Fibroblast of lung (primary cell): ENCODE results near the gene CD1E. TPM values are rescaled to one million over a fixed set of nuclear protein-coding genes. Genes with fewer than 3 reads are reported as not detected.
"Not testable (repeated sequence)": the region's sequence is repeated elsewhere in the genome, so short reads cannot be mapped to it uniquely, and the experiment has no call there.

Experiments
- DNase-seq, 2 donors: peaks; one replicate each; pipeline versions ENCODE4 v3.0.0 to v3.0.0-alpha.2; 2010; ENCODE audit warnings: low read depth in 2 of 2
- H2AFZ ChIP-seq: 2 replicates; pipeline ENCODE4 v1.5.1; 2012; ENCODE audit warnings: low read length, control low read depth, inconsistent platforms
- H3K27ac ChIP-seq: 2 replicates; pipeline ENCODE4 v1.5.1; 2011; ENCODE audit warnings: low read length, control low read depth; ENCODE audit not compliant: insufficient read depth
- H3K27me3 ChIP-seq: 2 replicates; pipeline ENCODE4 v1.5.1; 2011; ENCODE audit warnings: mild to moderate bottlenecking, low read length; ENCODE audit not compliant: control insufficient read depth, insufficient read depth
- H3K36me3 ChIP-seq: 2 replicates; pipeline ENCODE4 v1.5.1; 2011; ENCODE audit warnings: low read length; ENCODE audit not compliant: control insufficient read depth, insufficient read depth
- H3K4me1 ChIP-seq: 2 replicates; pipeline ENCODE4 v1.5.1; 2011; ENCODE audit warnings: low read length; ENCODE audit not compliant: control insufficient read depth, insufficient read depth; ENCODE audit errors: extremely low read depth
- H3K4me2 ChIP-seq: 2 replicates; pipeline ENCODE4 v1.5.1; 2011; ENCODE audit warnings: low read length, control low read depth; ENCODE audit not compliant: insufficient read depth; ENCODE audit errors: extremely low read depth
- H3K4me3 ChIP-seq, 4 experiments: fragments of 200-600 bp in 1 of 4; sonication (generic) in 1 of 4; replicated peaks in 1 of 4; 2 replicates each; pipeline ENCODE4 v1.5.1; 2011 to 2016; ENCODE audit warnings: low read length in 4 of 4, low read depth in 3 of 4, mild to moderate bottlenecking in 3 of 4, control low read depth in 2 of 4, inconsistent platforms in 1 of 4, mixed read lengths in 1 of 4; ENCODE audit not compliant: insufficient read depth in 1 of 4; ENCODE audit errors: control extremely low read depth in 1 of 4
- H3K79me2 ChIP-seq: 2 replicates; pipeline ENCODE4 v1.5.1; 2012; ENCODE audit warnings: mild to moderate bottlenecking, low read length, inconsistent platforms; ENCODE audit not compliant: control insufficient read depth, insufficient read depth
- H3K9ac ChIP-seq: 2 replicates; pipeline ENCODE4 v1.5.1; 2011; ENCODE audit warnings: mild to moderate bottlenecking, low read length, control low read depth; ENCODE audit not compliant: insufficient read depth
- H3K9me3 ChIP-seq: 2 replicates; pipeline ENCODE4 v1.5.1; 2012; ENCODE audit warnings: low read depth, low read length; ENCODE audit not compliant: control insufficient read depth, insufficient read depth
- H4K20me1 ChIP-seq: 2 replicates; pipeline ENCODE4 v1.5.1; 2011; ENCODE audit warnings: low read length; ENCODE audit not compliant: control insufficient read depth, insufficient read depth; ENCODE audit errors: extremely low read depth
- EZH2 ChIP-seq: IDR thresholded peaks from 2 replicates; pipeline ENCODE4 v1.5.1; 2012; ENCODE audit warnings: low read length, control low read depth, mild to moderate bottlenecking; ENCODE audit errors: missing control alignments
- polyA plus RNA-seq, 2 donors: library from polyadenylated mRNA; depleted of rRNA in 1 of 2; stranded (reverse) in 1 of 2; unstranded in 1 of 2; fragments of >200 nt; gene quantifications; 2 replicates each; pipeline ENCODE4 v1.2.1, GENCODE V29; 2011 to 2012; ENCODE audit warnings: missing spikeins in 1 of 2
- total RNA-seq: library from RNA; depleted of rRNA; stranded (reverse); fragments of >200 nt; gene quantifications from 2 replicates; pipeline ENCODE4 v1.2.1, GENCODE V29; 2014
- TF ChIP-seq, protein P1 (sequence below), 2 donors: IDR thresholded peaks in 1 of 2; conservative IDR thresholded peaks in 1 of 2; 1 replicate in 1 of 2; 2 replicates in 1 of 2; pipeline ENCODE4 v1.5.1; 2011 to 2012; ENCODE audit warnings: low read length in 2 of 2, control low read depth in 1 of 2, inconsistent platforms in 1 of 2, low read depth in 1 of 2, mild to moderate bottlenecking in 1 of 2

Gene CD1E
- total and polyA plus RNA-seq, 2 donors (not counting 1 experiment from before 2014, with no cell fraction given), result not detected

DNA sequence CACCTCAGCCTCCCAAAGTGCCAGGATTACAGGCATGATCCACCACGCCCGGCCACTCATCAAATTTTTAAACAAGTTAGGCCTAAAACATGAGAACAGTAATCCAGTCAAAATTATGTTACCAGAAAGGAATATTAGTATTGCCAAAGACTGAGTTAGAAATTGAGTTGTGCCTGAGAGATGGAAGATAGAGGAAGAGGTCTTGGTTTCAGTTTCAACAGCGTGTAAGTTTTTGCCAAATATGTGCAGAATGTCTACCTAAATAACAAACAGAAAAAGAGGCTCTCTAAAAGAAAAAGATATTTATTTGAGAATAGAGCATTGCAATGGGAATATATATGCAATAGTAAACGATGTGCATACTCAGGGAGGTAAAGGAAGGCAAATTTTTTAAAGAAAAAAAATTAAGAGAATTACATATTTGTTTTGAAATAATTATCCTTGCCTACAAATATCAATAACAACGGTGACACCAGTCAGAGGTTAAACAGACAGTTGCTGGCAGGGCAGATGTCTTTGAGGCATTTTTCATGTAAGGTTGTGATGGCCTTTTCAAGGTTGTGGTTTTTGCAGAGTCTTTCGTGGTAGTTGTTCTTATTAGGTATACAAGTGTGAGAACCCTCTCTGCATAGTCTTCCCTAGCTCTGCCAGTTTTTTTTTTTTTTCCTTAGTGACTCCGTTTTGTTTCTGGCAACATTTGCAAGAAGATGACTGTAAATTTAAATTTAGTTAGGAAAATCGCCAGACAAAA lies 20.1 kb upstream of the CD1E start:
- Histone ChIP-seq H2AFZ (no peak overlapping the region), H3K79me2 (no peaks in the 10 kb centered on the region), H4K20me1 (no peaks in the 10 kb centered on the region), H3K36me3 (no peaks in the 10 kb centered on the region), H3K27me3 (no peaks in the 10 kb centered on the region), H3K9me3 (no peaks in the 10 kb centered on the region), H3K4me3 (no peak overlapping the region), H3K27ac (no peak overlapping the region), H3K9ac (no peak overlapping the region), H3K4me1 (no peaks in the 10 kb centered on the region), H3K4me2 (no peak overlapping the region)
- TF ChIP-seq, protein P1, sequence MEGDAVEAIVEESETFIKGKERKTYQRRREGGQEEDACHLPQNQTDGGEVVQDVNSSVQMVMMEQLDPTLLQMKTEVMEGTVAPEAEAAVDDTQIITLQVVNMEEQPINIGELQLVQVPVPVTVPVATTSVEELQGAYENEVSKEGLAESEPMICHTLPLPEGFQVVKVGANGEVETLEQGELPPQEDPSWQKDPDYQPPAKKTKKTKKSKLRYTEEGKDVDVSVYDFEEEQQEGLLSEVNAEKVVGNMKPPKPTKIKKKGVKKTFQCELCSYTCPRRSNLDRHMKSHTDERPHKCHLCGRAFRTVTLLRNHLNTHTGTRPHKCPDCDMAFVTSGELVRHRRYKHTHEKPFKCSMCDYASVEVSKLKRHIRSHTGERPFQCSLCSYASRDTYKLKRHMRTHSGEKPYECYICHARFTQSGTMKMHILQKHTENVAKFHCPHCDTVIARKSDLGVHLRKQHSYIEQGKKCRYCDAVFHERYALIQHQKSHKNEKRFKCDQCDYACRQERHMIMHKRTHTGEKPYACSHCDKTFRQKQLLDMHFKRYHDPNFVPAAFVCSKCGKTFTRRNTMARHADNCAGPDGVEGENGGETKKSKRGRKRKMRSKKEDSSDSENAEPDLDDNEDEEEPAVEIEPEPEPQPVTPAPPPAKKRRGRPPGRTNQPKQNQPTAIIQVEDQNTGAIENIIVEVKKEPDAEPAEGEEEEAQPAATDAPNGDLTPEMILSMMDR (conservative IDR thresholded peaks at IDR 0.05 in 1 of 2, IDR thresholded peaks at IDR 0.05 in 1 of 2; ENCODE audit: low read depth in 1 of 2, low read length in 2 of 2), result no peak
- no peak for TF ChIP-seq EZH2
- no peak for DNase-seq

DNA sequence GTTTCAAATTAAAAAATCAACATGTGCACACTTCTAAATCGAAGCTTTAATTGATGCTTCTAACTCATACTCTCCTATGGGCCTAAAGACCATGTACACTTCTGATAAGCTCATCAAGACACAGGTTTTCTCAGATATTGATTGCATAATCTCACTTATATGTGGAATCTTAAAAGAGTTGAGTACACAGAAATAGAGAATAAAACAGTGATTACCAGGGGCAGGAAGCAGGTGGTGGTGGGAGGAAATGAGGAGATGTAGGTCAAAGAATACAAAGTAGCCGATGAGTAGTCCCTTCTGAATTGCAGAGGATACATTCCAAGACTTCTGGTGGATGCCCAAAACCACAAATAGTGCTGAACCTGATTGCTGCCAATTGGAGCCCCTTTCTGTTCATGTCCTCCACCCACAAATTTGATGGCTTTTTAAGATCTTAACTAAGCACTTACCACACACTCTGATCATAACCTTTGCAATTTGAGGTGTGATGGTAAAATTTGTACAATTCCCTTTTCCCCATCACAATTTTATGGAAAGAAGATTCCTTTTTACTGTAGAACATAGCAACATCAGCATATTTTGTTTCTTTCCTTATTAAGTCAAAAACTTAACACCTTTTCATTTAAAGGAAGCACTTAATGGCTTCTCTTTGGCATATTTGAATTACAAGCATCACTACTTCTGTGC lies 19.0 kb upstream of the CD1E start:
- DNase-seq, result no peak
- Histone ChIP-seq H3K4me1 (no peaks in the 10 kb centered on the region), H3K9ac (no peak overlapping the region), H4K20me1 (no peaks in the 10 kb centered on the region), H2AFZ (no peak overlapping the region), H3K27me3 (no peaks in the 10 kb centered on the region), H3K36me3 (no peaks in the 10 kb centered on the region), H3K4me3 (no peak overlapping the region), H3K9me3 (no peaks in the 10 kb centered on the region), H3K27ac (no peak overlapping the region), H3K79me2 (no peaks in the 10 kb centered on the region), H3K4me2 (no peak overlapping the region)
- TF ChIP-seq EZH2, result no peak
- TF ChIP-seq, protein P1 (conservative IDR thresholded peaks at IDR 0.05 in 1 of 2, IDR thresholded peaks at IDR 0.05 in 1 of 2; ENCODE audit: low read depth in 1 of 2, low read length in 2 of 2), result no peak

DNA sequence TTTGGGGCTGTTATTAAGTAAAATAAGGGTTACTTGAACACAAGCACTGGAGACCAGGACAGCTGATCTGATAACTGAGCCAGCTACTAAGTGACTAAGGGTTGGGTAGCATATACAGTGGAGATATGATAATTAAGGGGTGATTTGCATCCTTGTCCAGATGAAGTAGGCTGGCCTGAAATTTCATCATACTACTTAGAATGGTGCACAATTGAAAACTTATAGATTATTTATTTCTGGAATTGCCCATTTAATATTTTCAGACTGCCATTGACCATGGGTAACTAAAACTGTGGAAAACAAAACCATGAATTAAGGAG lies 18.5 kb upstream of the CD1E start:
- Histone ChIP-seq H3K27me3 (no peaks in the 10 kb centered on the region), H2AFZ (no peak overlapping the region), H3K9me3 (no peaks in the 10 kb centered on the region), H3K36me3 (no peaks in the 10 kb centered on the region), H3K4me1 (no peaks in the 10 kb centered on the region), H4K20me1 (no peaks in the 10 kb centered on the region), H3K4me3 (no peak overlapping the region), H3K9ac (no peak overlapping the region), H3K27ac (no peak overlapping the region), H3K79me2 (no peaks in the 10 kb centered on the region), H3K4me2 (no peak overlapping the region)
- no peak for TF ChIP-seq EZH2
- TF ChIP-seq, protein P1 (conservative IDR thresholded peaks at IDR 0.05 in 1 of 2, IDR thresholded peaks at IDR 0.05 in 1 of 2; ENCODE audit: low read depth in 1 of 2, low read length in 2 of 2), result no peak
- no peak for DNase-seq

DNA sequence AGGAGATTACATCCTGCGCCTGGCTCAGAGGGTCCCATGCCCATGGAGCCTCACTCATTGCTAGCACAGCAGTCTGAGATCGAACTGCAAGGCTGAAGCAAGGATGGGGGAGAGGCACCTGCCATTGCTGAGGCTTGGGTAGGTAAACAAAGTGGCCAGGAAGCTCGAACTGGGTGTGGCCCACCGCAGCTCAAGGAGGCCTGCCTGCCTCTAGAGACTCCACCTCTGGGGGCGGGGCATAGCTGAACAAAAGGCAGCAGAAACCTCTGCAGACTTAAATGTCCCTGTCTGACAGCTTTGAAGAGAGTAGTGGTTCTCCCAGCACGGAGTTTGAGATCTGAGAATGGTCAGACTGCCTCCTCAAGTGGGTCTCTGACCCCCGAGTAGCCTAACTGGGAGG lies 17.3 kb upstream of the CD1E start:
- not testable (repeated sequence) for H3K36me3 ChIP-seq, H3K79me2 ChIP-seq, DNase-seq, H2AFZ ChIP-seq, H3K27me3 ChIP-seq, H3K4me3 ChIP-seq, H3K9me3 ChIP-seq, H4K20me1 ChIP-seq, H3K9ac ChIP-seq, H3K4me1 ChIP-seq, H3K27ac ChIP-seq, H3K4me2 ChIP-seq

DNA sequence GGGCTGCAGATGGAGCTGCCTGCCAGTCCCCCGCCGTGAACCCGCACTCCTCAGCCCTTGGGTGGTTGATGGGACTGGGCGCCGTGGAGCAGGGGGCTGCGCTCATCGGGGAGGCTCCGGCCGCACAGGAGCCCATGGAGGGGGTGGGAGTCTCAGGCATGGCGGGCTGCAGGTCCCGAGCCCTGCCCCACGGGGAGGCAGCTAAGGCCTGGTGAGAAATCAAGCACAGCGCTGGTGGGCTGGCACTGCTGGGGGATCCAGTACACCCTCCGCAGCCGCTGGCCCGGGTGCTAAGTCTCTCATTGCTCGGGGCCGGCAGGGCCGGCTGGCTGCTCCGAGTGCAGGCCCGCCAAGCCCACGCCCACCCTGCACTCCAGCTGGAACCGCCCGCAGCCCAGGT lies 4.7 kb upstream of the CD1E start:
- not testable (repeated sequence) for DNase-seq, H3K4me2 ChIP-seq, H2AFZ ChIP-seq, H3K4me3 ChIP-seq, H3K27me3 ChIP-seq, H3K9me3 ChIP-seq, H3K79me2 ChIP-seq, H3K27ac ChIP-seq, H3K9ac ChIP-seq, H3K36me3 ChIP-seq, H4K20me1 ChIP-seq, H3K4me1 ChIP-seq
